K562 (cell line): Measurements from ENCODE around the gene CLSTN2. TPM values are rescaled to one million over a fixed set of nuclear protein-coding genes. Genes with fewer than 3 reads are reported as not detected.

Experiments used
- BACH1 ChIP-seq: fragments of 200-800 bp; sonication (Bioruptor generic); IDR thresholded peaks from 2 replicates; pipeline ENCODE4 v1.6.1; 2016; ENCODE audit warnings: missing genetic modification characterization, missing compliant biosample characterization
- EP400 ChIP-seq: fragments of 450-650 bp; IDR thresholded peaks from 2 replicates; pipeline ENCODE4 v1.6.1; 2017; ENCODE audit warnings: antibody characterized with exemption, mild to moderate bottlenecking, moderate library complexity
- ETV1 ChIP-seq: fragments of 450-650 bp; conservative IDR thresholded peaks from 2 replicates; pipeline ENCODE4 v1.6.1; 2016; ENCODE audit warnings: missing genetic modification characterization, control low read depth, low read depth, missing compliant biosample characterization
- FOSL1 ChIP-seq: fragments of 200-800 bp; sonication (Bioruptor generic); conservative IDR thresholded peaks from 2 replicates; pipeline ENCODE4 v1.6.1; 2016; ENCODE audit warnings: missing genetic modification characterization, missing compliant biosample characterization
- JUN ChIP-seq, 2 experiments: sonication (generic) in 1 of 2; formaldehyde crosslinking in 1 of 2; IDR thresholded peaks; 2 replicates each; pipeline versions ENCODE4 v1.6.1 to v1.8.0; 2012 to 2022; ENCODE audit warnings: borderline replicate concordance in 2 of 2, mild to moderate bottlenecking in 2 of 2, improper control_type of control experiment in 1 of 2, low read depth in 1 of 2, low read length in 1 of 2, missing genetic modification reagents in 1 of 2
- KDM5B ChIP-seq: fragments of 200-600 bp; sonication (generic); IDR thresholded peaks from 2 replicates; pipeline ENCODE4 v1.6.1; 2012; ENCODE audit warnings: low read depth, mild to moderate bottlenecking, moderate library complexity, low read length, control low read depth, inconsistent platforms; ENCODE audit not compliant: insufficient replicate concordance
- L3MBTL2 ChIP-seq: fragments of 450-650 bp; IDR thresholded peaks from 2 replicates; pipeline ENCODE4 v1.6.1; 2016; ENCODE audit warnings: mild to moderate bottlenecking, moderate library complexity
- MAZ ChIP-seq, 2 experiments: fragments of 450-650 bp in 1 of 2; sonication (generic) in 1 of 2; formaldehyde crosslinking; IDR thresholded peaks in 1 of 2; conservative IDR thresholded peaks in 1 of 2; 2 replicates each; pipeline versions ENCODE4 v1.4.0 to v1.5.0; 2020; ENCODE audit warnings: mild to moderate bottlenecking in 1 of 2, missing genetic modification reagents in 1 of 2
- MITF ChIP-seq: IDR thresholded peaks from 2 replicates; pipeline ENCODE4 v1.6.1; 2014; ENCODE audit warnings: antibody characterized with exemption
- NR2C2 ChIP-seq, 2 experiments: fragments of 200-800 bp in 1 of 2; sonication (Bioruptor generic) in 1 of 2; sonication (generic) in 1 of 2; formaldehyde crosslinking in 1 of 2; IDR thresholded peaks; 2 replicates each; pipeline versions ENCODE4 v1.6.1 to v1.8.0; 2016 to 2022; ENCODE audit warnings: mild to moderate bottlenecking in 1 of 2, missing compliant biosample characterization in 1 of 2, missing genetic modification characterization in 1 of 2, missing genetic modification reagents in 1 of 2
- POU5F1 ChIP-seq: fragments of 150-350 bp; IDR thresholded peaks from 2 replicates; pipeline ENCODE4 v1.6.1; 2014; ENCODE audit warnings: borderline replicate concordance, low read length, low read depth, mild to moderate bottlenecking; ENCODE audit not compliant: partially characterized antibody
- RAD51 ChIP-seq: fragments of 450-650 bp; IDR thresholded peaks from 2 replicates; pipeline ENCODE4 v1.7.1; 2016; ENCODE audit warnings: low read depth, mild to moderate bottlenecking, borderline replicate concordance
- ZNF282 ChIP-seq: sonication (generic); formaldehyde crosslinking; IDR thresholded peaks from 2 replicates; pipeline ENCODE4 v1.8.1; 2023; ENCODE audit warnings: missing genetic modification reagents
- ZNF395 ChIP-seq: fragments of 200-800 bp; sonication (Bioruptor generic); IDR thresholded peaks from 2 replicates; pipeline ENCODE4 v1.6.1; 2017; ENCODE audit warnings: missing genetic modification characterization, missing compliant biosample characterization
- ZNF589 ChIP-seq: fragments of 200-800 bp; sonication (Bioruptor generic); IDR thresholded peaks from 2 replicates; pipeline ENCODE4 v1.6.1; 2016; ENCODE audit warnings: low read depth, missing genetic modification characterization, missing compliant biosample characterization
- ZNF639 ChIP-seq, 2 experiments: fragments of 200-800 bp in 1 of 2; sonication (Bioruptor generic) in 1 of 2; sonication (generic) in 1 of 2; formaldehyde crosslinking in 1 of 2; IDR thresholded peaks in 1 of 2; conservative IDR thresholded peaks in 1 of 2; 2 replicates each; pipeline versions ENCODE4 v1.5.0 to v1.6.1; 2016 to 2020; ENCODE audit warnings: missing compliant biosample characterization in 1 of 2, missing genetic modification characterization in 1 of 2, missing genetic modification reagents in 1 of 2
- ZNF77 ChIP-seq: fragments of 250-450 bp; sonication (Bioruptor Pico); IDR thresholded peaks from 2 replicates; pipeline ENCODE4 v1.5.0; 2020
- ZNF79 ChIP-seq: fragments of 250-450 bp; sonication (Bioruptor Pico); IDR thresholded peaks from 2 replicates; pipeline ENCODE4 v1.4.0; 2020; ENCODE audit warnings: low read depth, mild to moderate bottlenecking, moderate library complexity
- polyA plus RNA-seq, 8 experiments: library from polyadenylated mRNA; depleted of rRNA in 4 of 8; stranded (reverse) in 5 of 8; unstranded in 3 of 8; fragments of >200 nt; fragmentation: Nextera tagmentation in 2 of 8; fragmentation: Illumina TruSeq in 1 of 8; extraction: Ambion mirVana in 2 of 8; extraction: Trizol in 1 of 8; gene quantifications; 2 replicates each; pipeline versions ENCODE4 v1.2.1 to v1.2.3, GENCODE V29; 2011 to 2014; ENCODE audit warnings: inconsistent platforms in 1 of 8, missing spikeins in 1 of 8
- total RNA-seq, 7 experiments: library from RNA; depleted of rRNA in 6 of 7; stranded (reverse); fragments of >200 nt in 6 of 7; fragmentation: Illumina TruSeq in 2 of 7; extraction: Trizol in 2 of 7; gene quantifications; 2 replicates each; pipeline versions ENCODE4 v1.2.1 to v1.2.3, GENCODE V29; 2011 to 2021; ENCODE audit warnings: low replicate concordance in 1 of 7

The CLSTN2 gene
- total and polyA plus RNA-seq, 9 of the 15 experiments (the other 6 are each of a cell fraction or from before 2014, with no cell fraction given), result 0.02 to 0.04 (median 0.04) TPM; not detected in 6

- TF ChIP-seq MITF, result peak; percentile 41; the same call in 1 of the 2 replicates
- TF ChIP-seq ZNF639 (CRISPR knock-in tag; conservative IDR thresholded peaks at IDR 0.05 in 1 of 2, IDR thresholded peaks at IDR 0.05 in 1 of 2), result peak in 1 of 2 experiments; percentile 53; a peak in 1 of 4 replicates
- no peak for TF ChIP-seq MAZ (CRISPR knock-in tag; conservative IDR thresholded peaks at IDR 0.05 in 1 of 2, IDR thresholded peaks at IDR 0.05 in 1 of 2)
- peak; percentile 25; the same call in 1 of the 2 replicates for TF ChIP-seq JUN (IDR thresholded peaks at IDR 0.05; ENCODE audit: borderline replicate concordance, low read depth, low read length)
- TF ChIP-seq JUN (CRISPR knock-in tag; IDR thresholded peaks at IDR 0.05; ENCODE audit: borderline replicate concordance), result no peak
- TF ChIP-seq L3MBTL2, result peak; percentile 46; the same call in 1 of the 2 replicates
- TF ChIP-seq ZNF282 (CRISPR knock-in tag), result no peak
- no peak for TF ChIP-seq NR2C2 (CRISPR knock-in tag; IDR thresholded peaks at IDR 0.05)
- peak; percentile 34; the same call in 1 of the 2 replicates for TF ChIP-seq NR2C2 (tag; IDR thresholded peaks at IDR 0.05)
- TF ChIP-seq ZNF589 (CRISPR knock-in tag), result peak; percentile 79
- TF ChIP-seq POU5F1, result no peak
- TF ChIP-seq KDM5B, result no peak
- no peak for TF ChIP-seq EP400
- peak; percentile 85; the same call in 1 of the 2 replicates for TF ChIP-seq BACH1
- TF ChIP-seq ZNF79 (CRISPR knock-in tag), result no peak
- no peak for TF ChIP-seq ETV1 (tag)
- TF ChIP-seq ZNF77 (CRISPR knock-in tag), result no peak
- TF ChIP-seq FOSL1 (tag), result peak; percentile 99
- no peak for TF ChIP-seq RAD51
- peak; percentile 9; the same call in 1 of the 2 replicates for TF ChIP-seq ZNF395 (CRISPR knock-in tag)
Observed at GRCh38 chr3:140467104-140467577, 532.2 kb downstream of the CLSTN2 start (continued).
